LNCAP (cell line): ENCODE data around the gene FGFBP3.

Experiments used
- TF ChIP-seq, protein P1 (sequence below): fragments of 450-650 bp; IDR thresholded peaks from 2 replicates; pipeline ENCODE4 v1.5.1; 2017; ENCODE audit warnings: mild to moderate bottlenecking

Gene FGFBP3

DNA sequence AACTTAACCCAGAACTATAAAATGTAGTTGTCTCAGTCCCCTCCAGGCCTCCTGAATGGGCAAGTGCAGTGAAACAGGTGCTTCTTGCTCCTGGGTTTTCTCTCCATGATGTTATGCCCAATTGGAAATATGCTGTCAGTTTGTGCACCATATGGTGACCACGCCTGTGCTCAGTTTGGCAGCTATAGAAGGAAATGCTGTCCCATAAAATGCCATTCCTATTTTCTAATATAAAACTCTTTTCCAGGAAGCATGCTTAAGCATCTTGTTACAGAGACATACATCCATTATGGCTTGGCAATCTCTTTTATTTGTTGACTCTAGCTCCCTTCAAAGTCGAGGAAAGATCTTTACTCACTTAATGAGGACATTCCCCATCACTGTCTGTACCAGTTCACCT lies 45.2 kb downstream of the FGFBP3 start:
- TF ChIP-seq, protein P1, sequence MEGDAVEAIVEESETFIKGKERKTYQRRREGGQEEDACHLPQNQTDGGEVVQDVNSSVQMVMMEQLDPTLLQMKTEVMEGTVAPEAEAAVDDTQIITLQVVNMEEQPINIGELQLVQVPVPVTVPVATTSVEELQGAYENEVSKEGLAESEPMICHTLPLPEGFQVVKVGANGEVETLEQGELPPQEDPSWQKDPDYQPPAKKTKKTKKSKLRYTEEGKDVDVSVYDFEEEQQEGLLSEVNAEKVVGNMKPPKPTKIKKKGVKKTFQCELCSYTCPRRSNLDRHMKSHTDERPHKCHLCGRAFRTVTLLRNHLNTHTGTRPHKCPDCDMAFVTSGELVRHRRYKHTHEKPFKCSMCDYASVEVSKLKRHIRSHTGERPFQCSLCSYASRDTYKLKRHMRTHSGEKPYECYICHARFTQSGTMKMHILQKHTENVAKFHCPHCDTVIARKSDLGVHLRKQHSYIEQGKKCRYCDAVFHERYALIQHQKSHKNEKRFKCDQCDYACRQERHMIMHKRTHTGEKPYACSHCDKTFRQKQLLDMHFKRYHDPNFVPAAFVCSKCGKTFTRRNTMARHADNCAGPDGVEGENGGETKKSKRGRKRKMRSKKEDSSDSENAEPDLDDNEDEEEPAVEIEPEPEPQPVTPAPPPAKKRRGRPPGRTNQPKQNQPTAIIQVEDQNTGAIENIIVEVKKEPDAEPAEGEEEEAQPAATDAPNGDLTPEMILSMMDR: no peak

DNA sequence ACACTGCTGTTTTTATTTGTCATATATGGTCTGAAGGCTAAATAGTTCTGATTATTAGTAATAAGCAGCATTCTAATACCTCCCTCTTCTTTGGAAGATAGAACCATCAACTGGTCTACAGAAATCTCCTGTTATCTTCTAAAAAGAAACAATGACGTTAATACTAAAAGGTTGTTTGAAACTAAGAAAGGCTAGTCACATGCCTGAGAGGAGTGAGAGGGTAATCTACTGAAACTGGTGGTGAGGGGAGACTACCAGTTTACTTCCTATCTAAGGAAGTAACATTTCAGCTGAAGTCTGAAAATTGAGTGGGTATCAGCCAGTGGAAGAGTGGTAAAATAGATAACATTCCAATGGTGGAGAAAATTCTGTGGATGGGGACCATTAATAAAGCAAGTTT lies 48.4 kb downstream of the FGFBP3 start:
- TF ChIP-seq, protein P1: no peak

DNA sequence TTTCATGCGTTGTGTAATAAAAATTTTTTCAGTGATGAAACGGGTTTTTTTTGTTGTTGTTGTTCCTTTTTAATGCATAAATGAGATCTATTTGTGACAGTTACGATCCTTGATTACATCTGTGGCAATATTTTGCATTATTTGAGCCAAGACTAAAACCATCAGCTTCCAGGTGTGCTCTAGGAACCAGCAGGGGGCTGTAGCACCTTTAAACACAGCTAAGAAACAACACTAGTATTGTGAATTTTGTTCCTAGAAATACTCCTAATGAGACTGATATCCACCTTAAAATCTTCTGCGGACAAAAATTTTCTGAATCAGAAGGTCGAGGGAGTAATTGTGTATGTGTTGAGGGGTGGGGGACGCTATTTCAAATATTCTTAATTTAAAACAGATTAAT lies 52.6 kb downstream of the FGFBP3 start:
- TF ChIP-seq, protein P1: peak; percentile 68
